ENCODE data around the gene SNAPIN.

- peak in 2 of 3 experiments; percentile 66 to 68; a peak in 4 of 6 replicates for TF ChIP-seq CTCF (IDR thresholded peaks at IDR 0.05 in 2 of 3, conservative IDR thresholded peaks at IDR 0.05 in 1 of 3; ENCODE audit: borderline replicate concordance in 1 of 3, insufficient read depth in 1 of 3, low read depth in 2 of 3, low read length in 2 of 3)
- peak; percentile 71 for TF ChIP-seq YY1 (IDR thresholded peaks at IDR 0.05; ENCODE audit: extremely low read depth, insufficient replicate concordance, low read depth, low read length)
These were observed 40.8 kb upstream of the SNAPIN start for GRCh38 chr1:153617663-153618062.
